NCI-H2081 (cell line): ENCODE results near the gene ZC3H13.

Experiments
- DNase-seq, 2 experiments: peaks; one replicate each; lab custom pipeline; 2025; lab: John Stamatoyannopoulos, UW

Gene ZC3H13

GRCh38 chr13:45940061-45940460 is 112.5 kb downstream of the ZC3H13 start:
- no peak for DNase-seq

GRCh38 chr13:45936621-45937020 is 115.9 kb downstream of the ZC3H13 start:
- no peak for DNase-seq

GRCh38 chr13:45934283-45934682 is 118.3 kb downstream of the ZC3H13 start:
- no peak for DNase-seq

GRCh38 chr13:45933203-45933908 is 119.2 kb downstream of the ZC3H13 start:
- DNase-seq: no peak

GRCh38 chr13:45932676-45933075 is 119.9 kb downstream of the ZC3H13 start:
- DNase-seq: no peak

- DNase-seq: no peak
These were observed 120.4 kb downstream of the ZC3H13 start for GRCh38 chr13:45932172-45932571.

GRCh38 chr13:45931211-45931610 is 121.3 kb downstream of the ZC3H13 start:
- DNase-seq: no peak

- DNase-seq: no peak
These were observed 122.4 kb downstream of the ZC3H13 start for GRCh38 chr13:45930177-45930576.

GRCh38 chr13:45928843-45929242 is 123.7 kb downstream of the ZC3H13 start:
- no peak for DNase-seq

- no peak for DNase-seq
These were observed 124.4 kb downstream of the ZC3H13 start for GRCh38 chr13:45928176-45928575.

- DNase-seq: no peak
These were observed 125.8 kb downstream of the ZC3H13 start for GRCh38 chr13:45926741-45927140.

GRCh38 chr13:45925151-45925550 is 127.4 kb downstream of the ZC3H13 start:
- no peak for DNase-seq

- no peak for DNase-seq
These were observed 131.3 kb downstream of the ZC3H13 start for GRCh38 chr13:45921162-45921736.

- no peak for DNase-seq
These were observed 133.9 kb downstream of the ZC3H13 start for GRCh38 chr13:45918597-45918996.

GRCh38 chr13:45917019-45917418 is 135.5 kb downstream of the ZC3H13 start:
- no peak for DNase-seq

GRCh38 chr13:45915686-45916439 is 136.7 kb downstream of the ZC3H13 start:
- no peak for DNase-seq

- DNase-seq: no peak
These were observed 142.9 kb downstream of the ZC3H13 start for GRCh38 chr13:45909673-45910072.

GRCh38 chr13:45909089-45909488 is 143.5 kb downstream of the ZC3H13 start:
- DNase-seq: no peak

- DNase-seq: no peak
These were observed 145.0 kb downstream of the ZC3H13 start for GRCh38 chr13:45907503-45907902.
